K562 (cell line): Measurements from ENCODE around the gene VIPR1.

ENCODE experiments used
- ETS2 ChIP-seq: IDR thresholded peaks from 2 replicates; pipeline ENCODE4 v1.6.1; 2016; ENCODE audit warnings: borderline replicate concordance, missing genetic modification characterization, mild to moderate bottlenecking, moderate library complexity, missing compliant biosample characterization; ENCODE audit not compliant: poor library complexity, severe bottlenecking
- EZH2 ChIP-seq: IDR thresholded peaks from 2 replicates; pipeline ENCODE4 v1.6.1; 2012; ENCODE audit warnings: low read depth, mild to moderate bottlenecking, inconsistent platforms, low read length, borderline replicate concordance
- HNRNPH1 ChIP-seq: fragments of 200-400 bp; formaldehyde crosslinking; optimal IDR thresholded peaks from 2 replicates; pipeline ENCODE3; 2017; ENCODE audit warnings: low read depth, mild to moderate bottlenecking, low read length, moderate library complexity
- MAFK ChIP-seq: IDR thresholded peaks from 2 replicates; pipeline ENCODE4 v1.6.1; 2011; ENCODE audit warnings: low read length, improper control_type of control experiment
- POLR2AphosphoS5 ChIP-seq: IDR thresholded peaks from 2 replicates; pipeline ENCODE4 v1.6.1; 2011; ENCODE audit warnings: mild to moderate bottlenecking, low read depth, low read length, moderate library complexity; ENCODE audit not compliant: control insufficient read depth, insufficient read depth
- PRMT5 ChIP-seq: sonication (generic); formaldehyde crosslinking; IDR thresholded peaks from 2 replicates; pipeline ENCODE4 v1.5.0; 2020; ENCODE audit warnings: missing genetic modification reagents
- TAF1 ChIP-seq: IDR thresholded peaks from 2 replicates; pipeline ENCODE4 v1.6.1; 2011; ENCODE audit warnings: mild to moderate bottlenecking, low read length, moderate library complexity; ENCODE audit not compliant: insufficient read depth, control insufficient read depth, severe bottlenecking; ENCODE audit errors: extremely low read depth
- YBX1 ChIP-seq: fragments of 450-650 bp; IDR thresholded peaks from 2 replicates; pipeline ENCODE4 v1.7.1; 2016; ENCODE audit warnings: mild to moderate bottlenecking
- ZFP36 ChIP-seq: fragments of 150-350 bp; IDR thresholded peaks from 2 replicates; pipeline ENCODE4 v1.6.1; 2018; ENCODE audit warnings: low read length, low read depth; ENCODE audit not compliant: partially characterized antibody
- ZNF239 ChIP-seq: fragments of 250-450 bp; sonication (Bioruptor Pico); IDR thresholded peaks from 2 replicates; pipeline ENCODE4 v1.4.0; 2020; ENCODE audit warnings: mild to moderate bottlenecking
- TF ChIP-seq, protein P1 (sequence below): sonication (generic); formaldehyde crosslinking; IDR thresholded peaks from 2 replicates; pipeline ENCODE4 v1.9.0; 2022; ENCODE audit warnings: mild to moderate bottlenecking, missing genetic modification reagents
- TF ChIP-seq, protein P2 (sequence below): fragments of 250-450 bp; sonication (Bioruptor Pico); IDR thresholded peaks from 2 replicates; pipeline ENCODE4 v1.8.0; 2022; ENCODE audit warnings: inconsistent platforms
- TF ChIP-seq, protein P3 (sequence below): sonication (generic); formaldehyde crosslinking; IDR thresholded peaks from 2 replicates; pipeline ENCODE4 v1.8.1; 2023; ENCODE audit warnings: mild to moderate bottlenecking, missing genetic modification reagents
- TF ChIP-seq, protein P4 (sequence below): fragments of 450-650 bp; IDR thresholded peaks from one replicate; pipeline ENCODE4 v1.6.1; 2018; ENCODE audit warnings: mild to moderate bottlenecking, moderate library complexity; ENCODE audit not compliant: partially characterized antibody

- TF ChIP-seq TAF1: no peak
- TF ChIP-seq, protein P1, sequence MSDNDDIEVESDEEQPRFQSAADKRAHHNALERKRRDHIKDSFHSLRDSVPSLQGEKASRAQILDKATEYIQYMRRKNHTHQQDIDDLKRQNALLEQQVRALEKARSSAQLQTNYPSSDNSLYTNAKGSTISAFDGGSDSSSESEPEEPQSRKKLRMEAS (CRISPR knock-in tag): no peak
- TF ChIP-seq ZFP36: no peak
- no peak for TF ChIP-seq ETS2
- TF ChIP-seq, protein P2, sequence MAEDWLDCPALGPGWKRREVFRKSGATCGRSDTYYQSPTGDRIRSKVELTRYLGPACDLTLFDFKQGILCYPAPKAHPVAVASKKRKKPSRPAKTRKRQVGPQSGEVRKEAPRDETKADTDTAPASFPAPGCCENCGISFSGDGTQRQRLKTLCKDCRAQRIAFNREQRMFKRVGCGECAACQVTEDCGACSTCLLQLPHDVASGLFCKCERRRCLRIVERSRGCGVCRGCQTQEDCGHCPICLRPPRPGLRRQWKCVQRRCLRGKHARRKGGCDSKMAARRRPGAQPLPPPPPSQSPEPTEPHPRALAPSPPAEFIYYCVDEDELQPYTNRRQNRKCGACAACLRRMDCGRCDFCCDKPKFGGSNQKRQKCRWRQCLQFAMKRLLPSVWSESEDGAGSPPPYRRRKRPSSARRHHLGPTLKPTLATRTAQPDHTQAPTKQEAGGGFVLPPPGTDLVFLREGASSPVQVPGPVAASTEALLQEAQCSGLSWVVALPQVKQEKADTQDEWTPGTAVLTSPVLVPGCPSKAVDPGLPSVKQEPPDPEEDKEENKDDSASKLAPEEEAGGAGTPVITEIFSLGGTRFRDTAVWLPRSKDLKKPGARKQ (CRISPR knock-in tag): no peak
- TF ChIP-seq, protein P3, sequence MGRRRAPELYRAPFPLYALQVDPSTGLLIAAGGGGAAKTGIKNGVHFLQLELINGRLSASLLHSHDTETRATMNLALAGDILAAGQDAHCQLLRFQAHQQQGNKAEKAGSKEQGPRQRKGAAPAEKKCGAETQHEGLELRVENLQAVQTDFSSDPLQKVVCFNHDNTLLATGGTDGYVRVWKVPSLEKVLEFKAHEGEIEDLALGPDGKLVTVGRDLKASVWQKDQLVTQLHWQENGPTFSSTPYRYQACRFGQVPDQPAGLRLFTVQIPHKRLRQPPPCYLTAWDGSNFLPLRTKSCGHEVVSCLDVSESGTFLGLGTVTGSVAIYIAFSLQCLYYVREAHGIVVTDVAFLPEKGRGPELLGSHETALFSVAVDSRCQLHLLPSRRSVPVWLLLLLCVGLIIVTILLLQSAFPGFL (CRISPR knock-in tag): no peak
- TF ChIP-seq ZNF239: no peak
- TF ChIP-seq MAFK: no peak
- no peak for TF ChIP-seq EZH2
- TF ChIP-seq, protein P4, sequence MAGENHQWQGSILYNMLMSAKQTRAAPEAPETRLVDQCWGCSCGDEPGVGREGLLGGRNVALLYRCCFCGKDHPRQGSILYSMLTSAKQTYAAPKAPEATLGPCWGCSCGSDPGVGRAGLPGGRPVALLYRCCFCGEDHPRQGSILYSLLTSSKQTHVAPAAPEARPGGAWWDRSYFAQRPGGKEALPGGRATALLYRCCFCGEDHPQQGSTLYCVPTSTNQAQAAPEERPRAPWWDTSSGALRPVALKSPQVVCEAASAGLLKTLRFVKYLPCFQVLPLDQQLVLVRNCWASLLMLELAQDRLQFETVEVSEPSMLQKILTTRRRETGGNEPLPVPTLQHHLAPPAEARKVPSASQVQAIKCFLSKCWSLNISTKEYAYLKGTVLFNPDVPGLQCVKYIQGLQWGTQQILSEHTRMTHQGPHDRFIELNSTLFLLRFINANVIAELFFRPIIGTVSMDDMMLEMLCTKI: no peak
- TF ChIP-seq PRMT5 (CRISPR knock-in tag): no peak
- TF ChIP-seq YBX1: no peak
- no peak for TF ChIP-seq HNRNPH1
- TF ChIP-seq POLR2AphosphoS5: no peak
Measured at GRCh38 chr3:42529468-42529867, 27.0 kb downstream of the VIPR1 start.
